Activated CD4-positive, alpha-beta T cell treated with anti-CD3 and anti-CD28 coated beads, Interleukin-10, Interleukin-2, amounts not matched to agents 100 ng/mL and 50 ng/mL, durations not matched to agents 16 hours and 8 hours (primary cell): ENCODE results near the gene GALNT18.
A peak's percentile ranks its signal among the peaks of the same experiment; 100 is the strongest.

Experiments used
- DNase-seq: peaks from one replicate; pipeline ENCODE4 v3.0.0-alpha.2; 2020

Gene GALNT18

DNA sequence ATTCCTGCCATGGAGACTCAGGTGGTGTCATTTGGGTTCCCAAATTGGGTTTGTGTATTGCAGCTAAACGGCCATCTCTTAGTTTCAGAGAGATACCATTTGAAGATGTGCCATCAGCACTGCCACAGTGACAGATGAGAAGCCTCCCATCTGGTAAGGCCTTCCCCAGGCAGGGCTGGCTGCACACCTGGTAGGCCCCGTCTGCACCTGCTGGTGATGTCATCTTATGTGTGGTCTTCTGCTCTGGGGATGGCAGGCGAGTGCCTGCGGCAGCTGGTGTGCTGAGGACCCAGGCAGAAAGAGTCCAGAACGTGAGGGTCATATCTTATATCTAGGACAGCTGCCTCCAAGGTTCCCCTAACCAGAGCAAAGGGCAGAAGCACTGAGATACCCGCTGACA lies 369.4 kb downstream of the GALNT18 start:
- no peak for DNase-seq

DNA sequence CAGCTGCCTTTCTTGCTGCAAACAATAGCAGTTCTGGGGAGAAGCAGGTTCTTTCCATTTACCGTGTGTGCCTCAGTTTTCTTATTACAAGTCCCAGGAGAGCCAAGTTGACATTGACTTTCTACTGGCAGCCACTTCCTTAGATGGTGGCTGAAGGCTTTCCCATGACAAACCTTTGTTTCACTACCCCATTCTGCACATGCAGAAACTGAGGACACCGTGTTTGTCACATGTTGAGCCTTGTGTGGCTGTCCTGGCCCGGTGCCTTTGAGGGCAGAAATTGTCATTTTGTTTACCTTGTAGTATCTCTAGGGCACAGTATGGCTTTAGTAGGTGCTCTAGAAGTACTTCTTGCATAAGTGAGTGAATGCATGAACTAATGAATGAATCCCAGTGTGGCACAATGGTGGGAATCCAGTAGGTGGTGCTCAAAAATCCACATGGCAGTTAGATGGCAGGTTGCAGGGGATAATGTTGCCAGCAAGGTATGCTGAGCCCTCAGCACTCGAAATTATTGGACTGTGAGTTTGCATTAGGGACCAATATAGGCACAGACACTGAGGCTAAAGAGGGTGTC lies 370.3 kb downstream of the GALNT18 start:
- DNase-seq: no peak

DNA sequence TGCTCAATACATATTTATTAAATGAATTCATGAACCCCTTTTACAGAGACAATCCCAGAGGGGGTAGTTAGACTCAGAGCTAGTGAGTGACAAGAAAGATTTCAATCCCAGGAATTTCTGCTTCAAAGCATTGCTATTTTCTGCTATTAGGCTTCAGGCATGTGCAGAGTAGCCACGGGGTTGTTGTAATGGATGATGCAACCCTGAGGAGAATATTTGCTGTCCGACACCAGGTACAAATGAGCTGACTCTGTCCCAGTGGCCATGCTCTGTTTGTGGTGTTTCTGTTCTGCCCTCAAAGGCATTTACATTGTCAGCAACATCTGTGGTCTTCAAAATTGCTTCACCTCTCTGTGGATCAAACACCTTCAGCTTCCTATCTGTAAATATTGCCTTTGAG lies 371.3 kb downstream of the GALNT18 start:
- DNase-seq: no peak

DNA sequence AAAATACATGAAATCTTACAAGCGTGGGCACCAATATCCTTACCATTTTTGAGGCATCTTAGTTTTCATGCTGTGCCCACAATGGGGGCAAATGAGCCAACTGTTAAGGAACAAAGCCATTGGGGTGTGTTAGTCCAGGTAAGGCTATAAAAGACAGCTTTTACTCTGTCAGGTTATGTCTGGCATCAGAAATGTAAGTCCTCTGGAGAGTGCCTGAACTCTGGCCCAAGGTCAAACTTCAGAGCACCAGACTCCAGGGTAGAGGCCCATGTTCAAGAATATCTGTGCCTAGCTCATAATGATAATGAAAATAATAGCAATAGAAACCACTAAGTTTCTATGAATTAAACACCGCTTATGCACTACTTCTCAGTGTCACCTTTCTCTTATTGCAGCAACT lies 374.2 kb downstream of the GALNT18 start:
- DNase-seq: no peak

DNA sequence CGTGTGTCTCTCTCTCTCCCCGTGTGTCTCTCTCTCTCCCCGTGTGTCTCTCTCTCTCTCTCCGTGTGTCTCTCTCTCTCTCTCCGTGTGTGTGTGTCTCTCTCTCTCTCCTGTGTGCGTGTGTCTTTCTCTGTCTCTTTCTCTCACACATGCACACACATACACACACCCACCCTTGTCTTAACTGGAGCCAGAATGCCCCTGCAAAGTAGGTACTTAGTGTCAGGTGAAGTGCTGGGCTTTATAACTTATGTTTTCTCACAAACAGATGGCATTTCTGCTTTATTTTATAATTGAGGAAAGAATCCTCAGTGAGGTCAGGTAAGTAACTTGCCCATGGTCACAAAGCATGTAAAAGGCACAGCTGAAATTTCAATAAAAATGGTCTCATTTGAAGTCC lies 374.7 kb downstream of the GALNT18 start:
- DNase-seq: no peak

DNA sequence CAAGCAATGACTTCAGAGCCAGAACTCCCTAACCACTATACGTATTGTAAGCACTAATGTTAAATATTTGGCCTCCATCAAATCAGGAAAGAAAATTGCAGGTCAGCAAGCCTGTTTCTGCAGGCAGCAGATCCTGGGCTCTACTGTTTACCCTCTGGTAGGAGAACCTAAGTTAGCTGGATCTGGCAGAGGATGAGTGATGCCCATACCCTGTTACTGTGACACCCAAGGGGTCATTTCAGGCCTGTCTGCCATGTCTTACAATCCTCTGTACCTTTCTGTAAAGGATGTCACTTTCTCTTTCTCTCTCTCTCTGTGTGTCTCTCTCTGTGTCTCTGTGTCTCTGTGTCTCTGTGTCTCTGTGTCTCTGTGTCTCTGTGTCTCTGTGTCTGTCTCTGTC lies 375.6 kb downstream of the GALNT18 start:
- DNase-seq: no peak

DNA sequence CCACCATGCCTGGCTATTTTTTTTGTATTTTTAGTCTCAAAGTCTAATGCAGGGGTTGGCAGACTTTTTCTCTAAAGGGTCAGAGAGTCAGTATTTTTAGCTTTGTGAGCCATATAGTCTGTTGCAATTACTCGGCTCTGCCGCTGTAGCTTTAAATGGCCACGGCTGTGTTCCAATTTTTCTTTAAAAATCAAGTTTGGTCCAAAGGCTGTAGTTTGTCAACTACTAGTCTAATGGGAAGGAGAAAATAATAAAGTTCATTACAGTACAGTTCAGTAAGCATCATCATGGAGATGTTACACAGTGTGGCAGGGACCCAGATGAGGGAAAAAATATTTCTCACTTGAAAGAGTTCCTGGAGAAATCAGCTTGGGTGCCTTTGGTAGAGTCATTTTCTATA lies 376.4 kb downstream of the GALNT18 start:
- no peak for DNase-seq

DNA sequence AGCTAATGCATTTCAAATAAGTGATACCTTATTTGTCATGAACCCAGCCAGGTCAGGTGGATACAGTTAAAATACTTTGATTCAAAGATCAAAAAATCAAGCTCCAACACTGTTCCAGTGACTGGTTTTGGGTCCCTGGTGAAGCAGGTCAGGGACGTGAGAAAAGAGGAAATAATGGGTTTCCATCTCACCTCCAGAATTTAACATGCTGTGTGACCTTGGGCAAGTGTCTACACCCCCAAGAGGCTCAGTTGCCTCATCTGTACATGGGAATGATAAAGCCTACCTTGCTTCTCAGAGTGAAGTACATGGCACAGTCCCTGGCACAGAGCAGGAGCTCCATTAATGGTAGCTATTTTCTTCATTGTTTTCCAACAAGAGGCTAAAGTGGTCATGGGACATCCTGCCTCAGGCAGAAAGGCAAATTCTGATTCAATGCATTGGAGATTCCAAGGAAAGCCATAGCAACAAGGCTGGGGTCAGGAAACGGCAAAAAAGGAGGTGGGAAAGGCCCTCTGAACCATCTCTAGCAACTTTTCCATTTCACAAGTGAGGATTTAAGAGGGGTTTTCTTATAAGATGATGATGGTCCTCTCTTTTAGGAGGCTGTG lies 377.2 kb downstream of the GALNT18 start:
- DNase-seq: no peak

DNA sequence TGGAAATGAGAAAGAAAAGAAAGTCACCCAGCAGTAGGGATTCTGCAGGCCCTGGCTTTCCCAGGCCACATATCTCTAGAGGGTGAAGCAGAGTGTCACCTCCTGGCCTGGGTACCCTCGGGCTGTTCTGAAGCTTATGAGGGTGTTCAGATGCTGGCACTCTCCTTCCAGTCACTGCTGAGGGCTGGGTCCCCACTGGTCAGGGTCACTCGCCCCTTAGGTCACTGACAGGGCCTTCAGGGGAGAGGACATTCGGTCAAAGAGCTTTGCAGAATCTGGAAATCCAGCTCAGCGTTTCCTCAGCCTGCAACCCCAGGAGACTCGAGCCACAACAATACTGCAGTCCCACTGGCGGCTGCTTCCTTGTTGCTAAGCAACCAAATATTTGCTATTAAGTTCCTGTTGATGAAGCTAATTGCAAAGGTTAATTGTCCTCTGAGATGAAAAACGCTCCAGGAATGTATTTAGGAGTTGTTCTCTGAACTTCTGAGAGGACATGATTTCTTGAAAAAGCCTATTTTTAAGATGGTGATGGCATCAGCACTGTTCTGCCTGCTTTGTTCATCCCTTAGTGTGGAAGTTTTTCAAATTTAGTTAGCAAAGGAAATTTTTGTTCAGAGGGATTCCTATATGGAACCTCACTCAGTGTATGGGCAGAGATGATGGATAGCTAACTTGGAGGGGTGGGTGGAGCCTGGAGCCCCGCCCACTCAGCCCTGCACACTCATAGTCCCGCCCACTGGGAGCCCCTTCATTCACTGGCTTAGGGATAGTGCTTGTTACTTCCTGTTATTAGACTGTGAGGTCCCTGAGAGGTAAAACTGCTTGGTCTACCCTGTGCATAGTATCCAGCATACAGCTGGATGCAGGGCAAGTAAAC lies 378.0 kb downstream of the GALNT18 start:
- DNase-seq: no peak

DNA sequence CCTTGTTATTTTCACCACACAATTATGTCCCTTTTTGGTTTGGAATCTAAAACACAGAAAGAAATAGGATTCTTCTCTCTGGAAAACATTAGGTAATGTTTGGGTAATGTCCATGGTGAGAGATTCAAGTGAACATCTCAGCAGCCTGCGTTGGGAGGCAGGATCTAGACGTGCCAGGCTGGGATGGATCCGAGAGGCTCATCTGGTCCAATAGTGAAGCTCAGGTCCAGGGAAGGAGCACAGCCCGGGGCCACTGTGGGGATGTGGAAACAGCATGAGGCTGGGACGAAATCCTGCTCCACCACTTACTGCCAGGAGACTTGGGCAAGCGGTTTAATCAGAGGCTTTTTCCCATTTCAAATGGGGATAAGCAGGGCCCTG lies 378.6 kb downstream of the GALNT18 start:
- DNase-seq: no peak

DNA sequence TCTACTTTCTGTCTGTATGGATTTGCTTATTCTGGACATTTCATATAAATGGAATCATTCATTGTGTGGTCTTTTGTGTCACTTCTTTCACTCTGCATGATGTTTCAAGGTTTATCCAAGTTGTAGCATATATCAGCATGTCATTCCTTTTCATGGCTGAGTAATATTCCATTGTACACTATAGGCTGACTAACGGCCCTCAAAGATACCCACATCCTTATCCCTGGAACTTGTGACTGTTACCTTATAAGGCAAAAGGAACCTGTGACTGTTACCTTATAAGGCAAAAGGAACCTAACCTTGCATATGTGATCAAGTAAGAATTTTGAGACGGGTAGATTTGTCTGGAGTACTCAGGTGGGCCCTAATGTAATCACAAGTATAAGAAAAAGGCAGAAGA lies 380.5 kb downstream of the GALNT18 start:
- DNase-seq: no peak

DNA sequence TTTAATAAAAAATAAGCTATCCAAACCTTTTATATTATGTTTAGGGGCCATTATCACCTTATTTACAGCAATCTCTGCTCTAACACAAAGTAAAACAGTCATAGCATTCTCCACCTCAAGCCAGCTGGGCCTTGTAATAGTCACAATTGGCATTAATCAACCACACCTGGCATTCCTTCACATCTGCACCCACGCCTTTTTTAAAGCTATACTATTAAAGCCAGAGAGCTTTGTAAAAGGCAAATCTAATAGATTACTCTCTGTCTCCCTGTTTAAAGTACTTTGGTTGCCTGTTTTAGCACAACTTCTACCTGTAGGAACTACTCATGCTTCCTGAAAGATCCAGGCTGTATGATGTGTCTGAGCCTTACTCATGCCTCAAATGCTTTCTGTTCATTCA lies 381.8 kb downstream of the GALNT18 start:
- DNase-seq: no peak

DNA sequence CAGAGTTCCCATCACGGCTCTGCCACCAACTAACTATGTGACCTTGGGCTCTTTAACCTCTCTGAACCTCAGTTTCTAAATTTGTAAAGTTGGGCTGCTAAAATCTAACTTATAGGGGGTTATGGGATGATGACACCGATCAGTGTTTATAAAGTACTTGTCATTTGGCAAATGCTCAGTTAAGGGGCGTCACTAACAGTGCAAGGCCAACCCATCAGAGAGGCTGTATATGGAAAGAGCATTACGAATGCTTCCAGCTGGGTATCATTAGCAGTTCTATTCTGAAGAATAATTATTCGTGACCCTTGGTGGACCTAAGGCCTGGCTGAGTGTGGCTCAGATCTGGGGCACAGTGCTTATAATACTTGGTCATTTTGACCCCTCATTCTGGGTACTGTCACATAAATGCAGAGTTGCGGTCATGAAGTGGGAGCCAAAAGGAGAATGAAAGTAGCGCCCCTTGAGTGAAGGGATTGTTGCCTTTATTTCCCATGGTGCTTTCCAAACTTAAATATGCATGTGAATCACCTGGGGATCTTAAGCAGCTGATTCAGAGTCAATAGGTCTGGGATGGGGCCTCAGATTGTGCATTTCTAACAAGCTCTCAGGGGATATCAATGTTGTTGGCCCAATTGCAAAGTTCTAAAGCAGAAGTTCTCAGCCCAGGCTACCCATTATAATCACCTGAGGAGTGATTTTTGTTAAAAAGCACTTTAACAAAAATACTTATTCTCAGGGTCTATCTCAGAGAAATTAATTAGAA lies 384.6 kb downstream of the GALNT18 start:
- DNase-seq: no peak

DNA sequence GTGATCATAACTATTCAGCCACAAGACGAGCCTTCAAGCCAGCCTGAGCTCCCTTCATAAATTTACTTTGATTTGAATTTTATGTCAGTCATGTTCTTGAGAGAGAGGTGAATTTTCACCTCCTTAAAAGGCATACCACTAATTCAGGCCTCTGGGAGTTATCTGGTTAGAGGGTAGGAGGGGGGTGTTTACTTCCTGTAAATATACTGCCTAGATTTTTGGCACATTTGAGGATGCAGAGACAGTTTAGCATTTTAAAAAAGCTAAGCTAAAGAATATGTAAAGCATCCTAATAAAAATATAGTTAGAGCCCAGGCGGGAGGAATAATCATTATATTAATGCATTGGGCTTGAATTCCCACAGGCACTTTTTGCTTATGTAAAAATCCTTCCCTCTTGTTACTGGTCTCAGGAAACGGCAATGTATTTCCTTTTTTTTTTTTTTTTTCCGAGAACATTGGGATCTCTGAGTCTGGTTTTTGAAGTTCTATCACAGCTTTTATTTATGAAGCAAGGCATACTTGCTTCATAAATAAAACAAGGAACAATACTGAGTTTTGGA lies 385.2 kb downstream of the GALNT18 start:
- no peak for DNase-seq

DNA sequence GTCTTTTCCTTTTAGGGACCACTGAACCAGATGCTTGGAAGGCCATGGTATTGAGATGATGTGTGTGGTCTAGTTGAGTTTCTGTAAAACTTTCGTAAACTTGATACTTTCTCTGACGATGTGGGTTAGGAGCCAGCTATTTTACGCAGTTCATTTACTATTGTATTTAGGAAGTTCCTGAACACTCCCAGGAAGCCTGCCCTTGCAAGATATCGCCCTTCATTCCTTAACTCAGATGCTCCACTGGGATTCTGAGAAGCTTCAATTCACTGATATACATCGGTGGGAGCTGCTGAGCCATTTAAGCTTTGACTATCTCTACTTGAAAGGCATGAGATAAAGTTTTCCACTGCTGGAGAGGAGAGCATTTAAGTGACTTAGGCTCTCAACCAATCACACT lies 390.0 kb downstream of the GALNT18 start:
- no peak for DNase-seq

DNA sequence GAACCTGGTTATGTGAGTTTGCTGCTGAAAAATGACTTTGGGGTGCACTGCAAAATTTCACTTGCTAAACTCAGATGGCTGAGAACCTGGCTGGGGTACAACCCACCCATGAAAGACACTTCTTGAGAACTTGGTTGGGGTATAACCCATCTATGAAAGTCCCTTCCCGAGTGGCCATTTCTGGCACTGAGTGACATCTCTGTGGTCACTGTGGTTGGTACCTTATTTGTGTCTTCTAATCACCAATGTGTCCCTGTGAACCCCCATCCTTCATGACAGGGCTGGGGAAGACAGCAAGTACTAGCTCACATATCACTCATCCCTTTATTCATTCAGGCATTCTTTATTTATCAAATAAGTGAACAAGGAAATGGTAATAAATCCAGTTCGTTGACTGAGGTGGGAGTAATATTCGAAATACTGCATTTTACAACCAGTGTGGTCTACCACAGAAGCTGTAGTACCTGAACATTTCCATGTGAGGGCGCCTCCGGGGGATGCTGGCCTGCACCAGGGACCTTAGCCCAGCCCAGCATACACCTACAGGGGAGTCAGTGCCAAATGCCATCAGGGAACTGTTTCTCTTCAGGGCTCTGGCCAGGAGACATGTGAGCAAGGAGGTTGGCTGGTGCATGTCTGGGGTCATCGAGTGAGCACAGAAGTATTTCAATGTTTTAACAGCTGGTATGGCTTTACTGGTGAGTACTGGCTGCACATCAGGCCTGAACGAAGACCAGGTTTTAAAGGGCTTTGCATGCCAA lies 390.8 kb downstream of the GALNT18 start:
- peak; percentile 31 for DNase-seq

DNA sequence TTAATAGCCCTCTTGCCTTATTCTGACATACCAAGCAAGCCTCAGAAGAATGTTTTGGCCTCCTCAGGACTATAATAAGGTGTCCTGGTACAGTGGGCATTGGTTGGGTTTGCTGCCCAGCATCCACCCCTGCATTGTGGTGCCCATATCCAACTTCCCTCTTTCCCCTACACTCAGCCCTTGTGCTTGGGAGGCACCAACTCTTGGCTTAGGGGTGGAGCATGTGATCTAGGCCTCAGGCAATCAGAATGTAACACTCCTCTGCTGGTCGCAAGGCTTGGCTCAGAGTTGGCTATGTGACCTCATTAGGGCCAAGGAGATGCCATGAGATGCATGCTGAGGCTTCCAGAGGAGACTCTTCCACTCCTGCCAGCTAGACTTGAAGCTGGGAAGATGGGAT lies 391.7 kb downstream of the GALNT18 start:
- DNase-seq: no peak

DNA sequence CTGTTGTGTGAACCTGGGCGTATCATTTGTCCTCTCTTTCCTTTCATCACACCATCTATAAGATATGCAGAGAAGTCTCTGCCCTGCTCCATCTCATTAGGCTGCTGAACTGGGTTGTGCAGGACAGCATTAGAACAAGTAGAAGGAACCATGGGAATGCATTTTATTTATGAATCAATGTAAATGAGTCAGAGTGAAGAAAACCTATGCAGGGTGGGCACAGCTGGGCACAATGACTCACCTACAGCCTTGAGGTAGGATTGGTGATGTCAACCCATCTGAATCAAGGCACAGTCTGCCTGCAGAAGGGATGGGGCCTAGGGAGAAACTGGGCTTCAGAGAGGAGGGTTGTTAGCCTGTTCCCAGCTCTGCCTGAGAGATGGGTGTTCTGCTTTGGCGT lies 392.2 kb downstream of the GALNT18 start:
- DNase-seq: no peak

DNA sequence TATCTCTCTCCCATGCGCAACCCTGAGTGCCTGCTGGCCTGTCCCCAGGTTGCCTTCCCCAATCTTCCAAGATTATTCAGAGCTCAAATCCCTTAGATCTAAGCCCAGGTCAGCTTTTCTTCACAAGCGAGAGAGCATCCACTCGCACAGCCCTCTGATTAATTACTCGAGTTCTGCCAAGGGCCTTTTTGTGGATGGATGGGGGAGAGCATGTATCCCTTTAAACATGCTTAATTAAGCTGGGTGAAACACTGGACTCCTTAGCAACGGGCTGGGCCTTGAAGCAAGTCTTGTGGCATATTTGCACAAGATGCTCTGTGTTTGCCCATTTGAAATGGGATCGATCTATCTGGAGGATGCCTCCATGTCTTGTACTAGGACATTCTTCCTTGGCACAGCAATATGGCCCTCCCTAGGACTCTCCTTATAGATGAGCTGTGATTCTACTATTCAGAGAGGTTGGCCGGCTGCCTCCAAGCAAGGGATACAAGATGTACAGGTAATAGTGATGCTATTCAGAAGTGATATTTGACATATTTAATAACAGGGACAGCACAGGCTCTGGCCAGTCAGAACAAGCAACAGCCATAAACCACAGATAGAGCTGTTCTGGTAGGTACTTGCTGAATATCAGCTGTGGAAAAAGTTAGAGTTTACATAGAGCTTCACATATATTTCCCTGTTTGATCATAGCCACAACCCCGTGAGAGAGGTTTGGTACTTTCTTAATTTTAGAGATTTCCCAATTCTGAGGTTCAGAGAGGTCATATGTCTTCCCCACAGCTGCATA lies 394.3 kb downstream of the GALNT18 start:
- DNase-seq: no peak
